ENCODE data around the gene PRPF40A.
A peak's percentile ranks its signal among the peaks of the same experiment; 100 is the strongest.

Gene PRPF40A

DNA sequence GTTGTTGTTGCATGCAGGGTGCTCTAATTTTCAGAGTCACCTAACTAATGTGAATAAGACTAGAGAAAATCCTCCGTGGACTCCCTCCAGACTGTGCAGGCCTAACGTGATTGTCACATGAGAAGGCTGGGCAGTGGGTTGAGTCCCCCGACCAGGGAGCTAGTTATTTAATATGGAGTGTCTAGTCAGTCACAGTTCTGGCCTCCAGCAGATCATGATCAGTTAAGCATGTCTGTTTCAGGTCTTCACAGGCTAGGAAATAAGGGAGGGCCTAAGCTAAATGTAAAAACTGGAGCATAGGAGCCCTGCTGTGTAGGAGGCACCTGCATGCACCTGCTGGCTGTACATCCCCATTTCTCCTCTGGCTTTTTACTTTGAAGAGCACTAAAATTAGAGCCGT is 86.8 kb downstream of the PRPF40A start:
- no peaks in the 10 kb centered on the region for H4K20me1 ChIP-seq (ENCODE audit: insufficient read depth, low read length)
- H3K27ac ChIP-seq (ENCODE audit: low read depth, low read length, poor library complexity, severe bottlenecking) = no peak overlapping the region
- no peaks in the 10 kb centered on the region for H3K36me3 ChIP-seq (ENCODE audit: insufficient read depth, low read length)
- H3K4me2 ChIP-seq (ENCODE audit: low read length) = no peak overlapping the region
- no peak overlapping the region for H3K9ac ChIP-seq (ENCODE audit: low read length)
- no peaks in the 10 kb centered on the region for H3F3A ChIP-seq (ENCODE audit: insufficient read depth, low read length)
- H3K9me3 ChIP-seq (ENCODE audit: low read length) = no peaks in the 10 kb centered on the region
- H3K79me2 ChIP-seq (ENCODE audit: insufficient read depth, low read length) = no peaks in the 10 kb centered on the region
- TF ChIP-seq, protein P1, sequence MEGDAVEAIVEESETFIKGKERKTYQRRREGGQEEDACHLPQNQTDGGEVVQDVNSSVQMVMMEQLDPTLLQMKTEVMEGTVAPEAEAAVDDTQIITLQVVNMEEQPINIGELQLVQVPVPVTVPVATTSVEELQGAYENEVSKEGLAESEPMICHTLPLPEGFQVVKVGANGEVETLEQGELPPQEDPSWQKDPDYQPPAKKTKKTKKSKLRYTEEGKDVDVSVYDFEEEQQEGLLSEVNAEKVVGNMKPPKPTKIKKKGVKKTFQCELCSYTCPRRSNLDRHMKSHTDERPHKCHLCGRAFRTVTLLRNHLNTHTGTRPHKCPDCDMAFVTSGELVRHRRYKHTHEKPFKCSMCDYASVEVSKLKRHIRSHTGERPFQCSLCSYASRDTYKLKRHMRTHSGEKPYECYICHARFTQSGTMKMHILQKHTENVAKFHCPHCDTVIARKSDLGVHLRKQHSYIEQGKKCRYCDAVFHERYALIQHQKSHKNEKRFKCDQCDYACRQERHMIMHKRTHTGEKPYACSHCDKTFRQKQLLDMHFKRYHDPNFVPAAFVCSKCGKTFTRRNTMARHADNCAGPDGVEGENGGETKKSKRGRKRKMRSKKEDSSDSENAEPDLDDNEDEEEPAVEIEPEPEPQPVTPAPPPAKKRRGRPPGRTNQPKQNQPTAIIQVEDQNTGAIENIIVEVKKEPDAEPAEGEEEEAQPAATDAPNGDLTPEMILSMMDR (IDR thresholded peaks at IDR 0.05; ENCODE audit: low read length) = no peak
- TF ChIP-seq EZH2 (IDR thresholded peaks at IDR 0.05; ENCODE audit: borderline replicate concordance, low read length) = no peak
- H3K4me1 ChIP-seq (ENCODE audit: insufficient read depth, low read length, severe bottlenecking) = no peaks in the 10 kb centered on the region
- H3K4me3 ChIP-seq (ENCODE audit: low read depth, low read length, poor library complexity, severe bottlenecking) = no peak overlapping the region
- no peaks in the 10 kb centered on the region for H3K27me3 ChIP-seq (ENCODE audit: insufficient read depth, low read length)
- H3K9me2 ChIP-seq (ENCODE audit: low read depth, low read length) = no peaks in the 10 kb centered on the region
- no peak overlapping the region for H2AFZ ChIP-seq (ENCODE audit: low read length)

DNA sequence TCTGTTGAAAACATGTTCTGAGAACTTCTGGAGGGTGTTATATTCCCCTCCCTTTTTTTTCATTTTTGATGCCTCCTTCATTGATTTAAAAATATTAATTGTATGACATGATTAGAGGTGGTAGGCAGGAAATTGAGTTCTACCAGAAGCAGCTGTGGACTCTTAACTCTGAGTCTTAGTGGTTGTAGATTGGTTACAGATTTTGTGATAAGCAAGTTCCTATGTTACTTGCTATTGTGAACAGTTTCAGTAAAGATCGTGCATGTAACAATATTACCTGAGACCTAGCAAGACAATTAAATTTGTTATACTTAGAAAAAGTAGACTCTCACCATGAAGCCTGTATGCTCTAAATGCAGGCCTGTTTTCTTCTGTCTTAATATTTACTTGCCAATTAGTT is 88.1 kb downstream of the PRPF40A start:
- Histone ChIP-seq H3K9me2 (ENCODE audit: low read depth, low read length) (no peaks in the 10 kb centered on the region), H3K27me3 (ENCODE audit: insufficient read depth, low read length) (no peaks in the 10 kb centered on the region), H3K4me2 (ENCODE audit: low read length) (no peak overlapping the region), H3K4me1 (ENCODE audit: insufficient read depth, low read length, severe bottlenecking) (no peaks in the 10 kb centered on the region), H3K4me3 (ENCODE audit: low read depth, low read length, poor library complexity, severe bottlenecking) (no peak overlapping the region), H3F3A (ENCODE audit: insufficient read depth, low read length) (no peaks in the 10 kb centered on the region), H4K20me1 (ENCODE audit: insufficient read depth, low read length) (no peaks in the 10 kb centered on the region), H3K9me3 (ENCODE audit: low read length) (no peaks in the 10 kb centered on the region), H2AFZ (ENCODE audit: low read length) (no peak overlapping the region), H3K79me2 (ENCODE audit: insufficient read depth, low read length) (no peaks in the 10 kb centered on the region), H3K36me3 (ENCODE audit: insufficient read depth, low read length) (no peaks in the 10 kb centered on the region), H3K27ac (ENCODE audit: low read depth, low read length, poor library complexity, severe bottlenecking) (no peak overlapping the region), H3K9ac (ENCODE audit: low read length) (no peak overlapping the region)
- no peak for TF ChIP-seq EZH2 (IDR thresholded peaks at IDR 0.05; ENCODE audit: borderline replicate concordance, low read length)
- TF ChIP-seq, protein P1 (IDR thresholded peaks at IDR 0.05; ENCODE audit: low read length) = no peak

DNA sequence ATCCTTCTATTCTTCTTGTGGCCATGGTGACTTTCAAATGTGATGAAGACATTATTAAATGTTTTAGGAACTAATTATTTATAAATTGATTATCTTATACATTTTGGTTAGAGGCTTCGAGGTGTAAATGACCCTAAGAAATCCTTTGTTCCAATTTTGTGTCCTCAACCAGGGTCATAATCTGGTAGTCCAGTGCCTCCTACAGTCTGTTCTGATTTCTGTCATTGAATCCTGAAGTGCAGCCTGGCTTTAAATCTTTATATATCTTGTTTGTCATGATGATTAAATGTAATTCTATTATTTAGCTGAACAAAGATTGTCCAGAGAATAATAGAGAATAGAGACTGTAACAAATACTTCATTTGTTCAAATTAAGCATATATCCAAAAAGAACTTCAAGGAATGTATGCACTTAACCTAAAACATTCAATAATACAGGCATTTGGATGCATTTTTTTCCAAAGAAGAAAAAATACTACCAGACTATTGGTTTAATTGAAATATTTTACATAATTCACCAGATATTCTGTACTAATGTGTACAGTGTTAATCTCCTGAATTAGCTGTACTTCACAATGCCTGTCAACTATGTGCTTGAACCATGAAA is 89.8 kb downstream of the PRPF40A start:
- H3K4me1 ChIP-seq (ENCODE audit: insufficient read depth, low read length, severe bottlenecking) = no peaks in the 10 kb centered on the region
- H3K27ac ChIP-seq (ENCODE audit: low read depth, low read length, poor library complexity, severe bottlenecking) = no peak overlapping the region
- no peak overlapping the region for H3K4me3 ChIP-seq (ENCODE audit: low read depth, low read length, poor library complexity, severe bottlenecking)
- H3K4me2 ChIP-seq (ENCODE audit: low read length) = no peak overlapping the region
- H3K36me3 ChIP-seq (ENCODE audit: insufficient read depth, low read length) = no peaks in the 10 kb centered on the region
- H3K79me2 ChIP-seq (ENCODE audit: insufficient read depth, low read length) = no peaks in the 10 kb centered on the region
- no peak for TF ChIP-seq EZH2 (IDR thresholded peaks at IDR 0.05; ENCODE audit: borderline replicate concordance, low read length)
- TF ChIP-seq, protein P1 (IDR thresholded peaks at IDR 0.05; ENCODE audit: low read length) = 0 out of 2 replicates have a peak, but pooled peaks have one; percentile 24
- H3F3A ChIP-seq (ENCODE audit: insufficient read depth, low read length) = no peaks in the 10 kb centered on the region
- no peaks in the 10 kb centered on the region for H3K9me2 ChIP-seq (ENCODE audit: low read depth, low read length)
- H3K9ac ChIP-seq (ENCODE audit: low read length) = no peak overlapping the region
- no peaks in the 10 kb centered on the region for H4K20me1 ChIP-seq (ENCODE audit: insufficient read depth, low read length)
- H2AFZ ChIP-seq (ENCODE audit: low read length) = no peak overlapping the region
- no peaks in the 10 kb centered on the region for H3K9me3 ChIP-seq (ENCODE audit: low read length)
- no peaks in the 10 kb centered on the region for H3K27me3 ChIP-seq (ENCODE audit: insufficient read depth, low read length)
